GM23338 (cell line): ENCODE data around the gene OR5J2. TPM values are rescaled to one million over a fixed set of nuclear protein-coding genes. Genes with fewer than 3 reads are reported as not detected.

Experiments
- ATAC-seq: fragments of 200-7000 bp; cut with Tn5 transposase; 3 replicates; pipeline ENCODE4 v1.9.1; 2020
- DNase-seq: peaks from one replicate; pipeline ENCODE4 v3.0.0-alpha.2; 2015; ENCODE audit warnings: low spot score
- H2AFZ ChIP-seq: fragments of 200-600 bp; sonication (generic); 2 replicates; pipeline ENCODE4 v1.8.0; 2016; ENCODE audit warnings: antibody characterized with exemption, mild to moderate bottlenecking, moderate library complexity
- H3F3A ChIP-seq: fragments of 200-600 bp; sonication (generic); replicated peaks from 2 replicates; pipeline ENCODE4 v1.8.0; 2017; ENCODE audit warnings: antibody characterized with exemption, mixed run types, low read depth
- H3K27ac ChIP-seq: fragments of 200-600 bp; sonication (generic); 2 replicates; pipeline ENCODE4 v1.6.1; 2016; ENCODE audit warnings: low read depth
- H3K27me3 ChIP-seq: fragments of 200-600 bp; sonication (generic); 2 replicates; pipeline ENCODE4 v1.8.0; 2016; ENCODE audit warnings: mild to moderate bottlenecking, mixed run types, moderate library complexity; ENCODE audit not compliant: insufficient read depth
- H3K36me3 ChIP-seq: fragments of 200-600 bp; sonication (generic); 2 replicates; pipeline ENCODE4 v1.8.0; 2016; ENCODE audit warnings: mild to moderate bottlenecking; ENCODE audit not compliant: insufficient read depth
- H3K4me1 ChIP-seq: fragments of 200-600 bp; sonication (generic); 2 replicates; pipeline ENCODE4 v1.8.0; 2016; ENCODE audit warnings: mild to moderate bottlenecking, moderate library complexity; ENCODE audit not compliant: insufficient read depth
- H3K4me2 ChIP-seq: fragments of 200-600 bp; sonication (generic); 2 replicates; pipeline ENCODE4 v1.7.1; 2017; ENCODE audit warnings: mixed run types
- H3K4me3 ChIP-seq: fragments of 200-600 bp; sonication (generic); 2 replicates; pipeline ENCODE4 v1.6.1; 2016; ENCODE audit warnings: mixed run types
- H3K79me2 ChIP-seq: fragments of 200-600 bp; sonication (generic); replicated peaks from 2 replicates; pipeline ENCODE4 v1.8.0; 2017; ENCODE audit warnings: mild to moderate bottlenecking; ENCODE audit not compliant: insufficient read depth
- H3K9me2 ChIP-seq: fragments of 200-600 bp; sonication (generic); 2 replicates; pipeline ENCODE4 v1.8.0; 2017; ENCODE audit not compliant: insufficient read depth
- H4K20me1 ChIP-seq: fragments of 200-600 bp; sonication (generic); replicated peaks from 2 replicates; pipeline ENCODE4 v1.8.0; 2017; ENCODE audit warnings: mild to moderate bottlenecking; ENCODE audit not compliant: insufficient read depth
- H3K27ac Mint-ChIP-seq: 2 replicates; pipeline ENCODE4 v1.8.0; 2020; ENCODE audit warnings: inconsistent platforms, mild to moderate bottlenecking, moderate library complexity, mixed read lengths
- H3K27me3 Mint-ChIP-seq: 3 replicates; pipeline ENCODE4 v1.8.0; 2022; ENCODE audit warnings: low read depth, mild to moderate bottlenecking, moderate library complexity, mixed read lengths, inconsistent platforms; ENCODE audit not compliant: insufficient read depth, poor library complexity
- H3K36me3 Mint-ChIP-seq: 3 replicates; pipeline ENCODE4 v1.8.0; 2021; ENCODE audit warnings: low read depth, mild to moderate bottlenecking, inconsistent platforms, moderate library complexity, mixed read lengths
- H3K4me1 Mint-ChIP-seq: 3 replicates; pipeline ENCODE4 v1.8.0; 2020; ENCODE audit warnings: mild to moderate bottlenecking, inconsistent platforms, mixed read lengths
- H3K4me3 Mint-ChIP-seq: 3 replicates; pipeline ENCODE4 v1.8.0; 2021; ENCODE audit warnings: moderate library complexity, mild to moderate bottlenecking, inconsistent platforms, mixed read lengths
- H3K9me3 Mint-ChIP-seq: 3 replicates; pipeline ENCODE4 v1.8.0; 2020; ENCODE audit warnings: moderate library complexity, mild to moderate bottlenecking, inconsistent platforms, mixed read lengths
- ETS1 ChIP-seq: IDR thresholded peaks from 2 replicates; pipeline ENCODE4 v1.6.1; 2016; ENCODE audit warnings: antibody characterized with exemption
- EZH2 ChIP-seq: fragments of 200-600 bp; sonication (generic); IDR thresholded peaks from one replicate; pipeline ENCODE4 v1.8.0; 2017; ENCODE audit warnings: antibody characterized with exemption, mild to moderate bottlenecking, low read depth; ENCODE audit not compliant: unreplicated experiment
- EZH2phosphoT487 ChIP-seq: fragments of 200-600 bp; sonication (generic); IDR thresholded peaks from one replicate; pipeline ENCODE4 v1.8.1; 2018; ENCODE audit warnings: antibody characterized with exemption; ENCODE audit not compliant: unreplicated experiment
- JUNB ChIP-seq: IDR thresholded peaks from one replicate; pipeline ENCODE4 v1.6.1; 2016; ENCODE audit warnings: antibody characterized with exemption; ENCODE audit not compliant: unreplicated experiment
- NANOG ChIP-seq: IDR thresholded peaks from 2 replicates; pipeline ENCODE4 v1.6.1; 2016; ENCODE audit warnings: antibody characterized with exemption, borderline replicate concordance
- POLR2AphosphoS5 ChIP-seq: IDR thresholded peaks from 2 replicates; pipeline ENCODE4 v1.6.1; 2016; ENCODE audit warnings: antibody characterized with exemption, low read depth
- ZNF114 ChIP-seq: fragments of 250-450 bp; sonication (Bioruptor Pico); IDR thresholded peaks from 2 replicates; pipeline ENCODE4 v1.5.0; 2020; ENCODE audit warnings: mild to moderate bottlenecking, moderate library complexity
- ZNF462 ChIP-seq: fragments of 250-450 bp; sonication (Bioruptor Pico); IDR thresholded peaks from 2 replicates; pipeline ENCODE4 v1.5.0; 2020; ENCODE audit warnings: mild to moderate bottlenecking, moderate library complexity
- polyA plus RNA-seq: library from polyadenylated mRNA; unstranded; fragments of >200 nt; fragmentation: Nextera tagmentation; extraction: Ambion mirVana; gene quantifications from 2 replicates; pipeline ENCODE4 v1.2.1, GENCODE V29; 2016
- total RNA-seq: library from RNA; depleted of rRNA; stranded (reverse); fragments of >200 nt; shearing (Covaris generic); gene quantifications from 2 replicates; pipeline ENCODE4 v1.2.3, GENCODE V29; 2014
- TF ChIP-seq, protein P1 (sequence below): IDR thresholded peaks from one replicate; pipeline ENCODE4 v1.6.1; 2018; ENCODE audit warnings: antibody characterized with exemption; ENCODE audit not compliant: unreplicated experiment
- TF ChIP-seq, protein P2 (sequence below), 2 experiments: fragments of 200-600 bp in 1 of 2; sonication (generic) in 1 of 2; conservative IDR thresholded peaks; 2 replicates each; pipeline versions ENCODE4 v1.5.1 to v1.6.1; 2016 to 2017; ENCODE audit warnings: antibody characterized with exemption in 2 of 2, low read depth in 2 of 2, mild to moderate bottlenecking in 2 of 2, moderate library complexity in 1 of 2

Gene OR5J2
- total and polyA plus RNA-seq, 2 experiments from 2014 or later = not detected

DNA sequence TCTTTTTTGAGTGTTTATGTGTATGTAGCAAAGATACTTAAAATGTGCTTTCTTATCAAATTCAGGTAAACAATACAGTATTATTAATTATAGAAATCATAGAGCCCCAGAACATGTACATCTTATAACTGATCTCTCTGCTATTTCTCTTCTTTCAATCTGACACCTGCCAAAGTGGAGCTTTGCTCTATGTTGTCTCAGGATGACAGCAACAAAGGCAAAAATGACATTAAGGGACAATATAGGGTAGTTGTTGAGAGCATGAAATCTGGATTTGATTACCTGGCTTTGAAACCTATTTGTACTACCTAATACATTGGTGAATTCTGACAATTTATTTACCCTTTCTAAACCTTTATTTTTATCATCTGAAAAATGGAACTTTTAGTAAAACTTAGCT is 7.0 kb downstream of the OR5J2 start:
- no peaks in the 10 kb centered on the region for H3K27me3 ChIP-seq
- TF ChIP-seq, protein P1, sequence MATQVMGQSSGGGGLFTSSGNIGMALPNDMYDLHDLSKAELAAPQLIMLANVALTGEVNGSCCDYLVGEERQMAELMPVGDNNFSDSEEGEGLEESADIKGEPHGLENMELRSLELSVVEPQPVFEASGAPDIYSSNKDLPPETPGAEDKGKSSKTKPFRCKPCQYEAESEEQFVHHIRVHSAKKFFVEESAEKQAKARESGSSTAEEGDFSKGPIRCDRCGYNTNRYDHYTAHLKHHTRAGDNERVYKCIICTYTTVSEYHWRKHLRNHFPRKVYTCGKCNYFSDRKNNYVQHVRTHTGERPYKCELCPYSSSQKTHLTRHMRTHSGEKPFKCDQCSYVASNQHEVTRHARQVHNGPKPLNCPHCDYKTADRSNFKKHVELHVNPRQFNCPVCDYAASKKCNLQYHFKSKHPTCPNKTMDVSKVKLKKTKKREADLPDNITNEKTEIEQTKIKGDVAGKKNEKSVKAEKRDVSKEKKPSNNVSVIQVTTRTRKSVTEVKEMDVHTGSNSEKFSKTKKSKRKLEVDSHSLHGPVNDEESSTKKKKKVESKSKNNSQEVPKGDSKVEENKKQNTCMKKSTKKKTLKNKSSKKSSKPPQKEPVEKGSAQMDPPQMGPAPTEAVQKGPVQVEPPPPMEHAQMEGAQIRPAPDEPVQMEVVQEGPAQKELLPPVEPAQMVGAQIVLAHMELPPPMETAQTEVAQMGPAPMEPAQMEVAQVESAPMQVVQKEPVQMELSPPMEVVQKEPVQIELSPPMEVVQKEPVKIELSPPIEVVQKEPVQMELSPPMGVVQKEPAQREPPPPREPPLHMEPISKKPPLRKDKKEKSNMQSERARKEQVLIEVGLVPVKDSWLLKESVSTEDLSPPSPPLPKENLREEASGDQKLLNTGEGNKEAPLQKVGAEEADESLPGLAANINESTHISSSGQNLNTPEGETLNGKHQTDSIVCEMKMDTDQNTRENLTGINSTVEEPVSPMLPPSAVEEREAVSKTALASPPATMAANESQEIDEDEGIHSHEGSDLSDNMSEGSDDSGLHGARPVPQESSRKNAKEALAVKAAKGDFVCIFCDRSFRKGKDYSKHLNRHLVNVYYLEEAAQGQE = no peak
- TF ChIP-seq ZNF114 = no peak
- no peak for TF ChIP-seq POLR2AphosphoS5
- TF ChIP-seq EZH2phosphoT487 = no peak
- no peaks in the 10 kb centered on the region for H3K27me3 Mint-ChIP-seq
- H3K4me1 Mint-ChIP-seq = no peaks in the 10 kb centered on the region
- no peaks in the 10 kb centered on the region; the same call in 1 of the 2 replicates for H3K36me3 ChIP-seq
- no peak overlapping the region for H3K27ac ChIP-seq
- peaks cover 5% of the 10 kb centered on the region; the same call in 1 of the 3 replicates for H3K36me3 Mint-ChIP-seq
- H3K9me2 ChIP-seq = no peaks in the 10 kb centered on the region
- no peak overlapping the region for H3K4me2 ChIP-seq
- no peak overlapping the region for H3K4me3 Mint-ChIP-seq
- peaks cover 15% of the 10 kb centered on the region; the same call in 2 of the 3 replicates for H3K9me3 Mint-ChIP-seq
- no peak overlapping the region for H2AFZ ChIP-seq
- ATAC-seq (no peak), DNase-seq (no peak)
- no peaks in the 10 kb centered on the region for H3F3A ChIP-seq
- no peak overlapping the region for H3K4me3 ChIP-seq
- H3K79me2 ChIP-seq = no peaks in the 10 kb centered on the region
- no peak overlapping the region for H3K27ac Mint-ChIP-seq
- no peaks in the 10 kb centered on the region for H3K4me1 ChIP-seq
- no peaks in the 10 kb centered on the region for H4K20me1 ChIP-seq

- ATAC-seq (no peak), DNase-seq (no peak)
- Mint-ChIP-seq H3K36me3 (no peaks in the 10 kb centered on the region), H3K4me3 (no peak overlapping the region), H3K27ac (no peak overlapping the region), H3K9me3 (no peaks in the 10 kb centered on the region; the same call in 2 of the 3 replicates), H3K4me1 (no peaks in the 10 kb centered on the region), H3K27me3 (no peaks in the 10 kb centered on the region)
- no peaks in the 10 kb centered on the region for H3K79me2 ChIP-seq
- H3K4me3 ChIP-seq = no peak overlapping the region
- H3K36me3 ChIP-seq = no peaks in the 10 kb centered on the region
- H3K27me3 ChIP-seq = no peaks in the 10 kb centered on the region
- H3K9me2 ChIP-seq = 0 out of 2 replicates have a peak, but pooled peaks cover 5% of the 10 kb centered on the region
- H2AFZ ChIP-seq = no peak overlapping the region
- no peaks in the 10 kb centered on the region for H3F3A ChIP-seq
- H4K20me1 ChIP-seq = no peaks in the 10 kb centered on the region
- no peak overlapping the region for H3K27ac ChIP-seq
- no peak overlapping the region for H3K4me2 ChIP-seq
- H3K4me1 ChIP-seq = no peaks in the 10 kb centered on the region
- TF ChIP-seq, protein P2, sequence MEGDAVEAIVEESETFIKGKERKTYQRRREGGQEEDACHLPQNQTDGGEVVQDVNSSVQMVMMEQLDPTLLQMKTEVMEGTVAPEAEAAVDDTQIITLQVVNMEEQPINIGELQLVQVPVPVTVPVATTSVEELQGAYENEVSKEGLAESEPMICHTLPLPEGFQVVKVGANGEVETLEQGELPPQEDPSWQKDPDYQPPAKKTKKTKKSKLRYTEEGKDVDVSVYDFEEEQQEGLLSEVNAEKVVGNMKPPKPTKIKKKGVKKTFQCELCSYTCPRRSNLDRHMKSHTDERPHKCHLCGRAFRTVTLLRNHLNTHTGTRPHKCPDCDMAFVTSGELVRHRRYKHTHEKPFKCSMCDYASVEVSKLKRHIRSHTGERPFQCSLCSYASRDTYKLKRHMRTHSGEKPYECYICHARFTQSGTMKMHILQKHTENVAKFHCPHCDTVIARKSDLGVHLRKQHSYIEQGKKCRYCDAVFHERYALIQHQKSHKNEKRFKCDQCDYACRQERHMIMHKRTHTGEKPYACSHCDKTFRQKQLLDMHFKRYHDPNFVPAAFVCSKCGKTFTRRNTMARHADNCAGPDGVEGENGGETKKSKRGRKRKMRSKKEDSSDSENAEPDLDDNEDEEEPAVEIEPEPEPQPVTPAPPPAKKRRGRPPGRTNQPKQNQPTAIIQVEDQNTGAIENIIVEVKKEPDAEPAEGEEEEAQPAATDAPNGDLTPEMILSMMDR (conservative IDR thresholded peaks at IDR 0.05; ENCODE audit: low read depth in 2 of 2) = no peak
- TF ChIP-seq EZH2 = no peak
- TF ChIP-seq NANOG = no peak
- TF ChIP-seq ZNF114 = no peak
- no peak for TF ChIP-seq ETS1
- no peak for TF ChIP-seq JUNB
- no peak for TF ChIP-seq ZNF462 (CRISPR knock-in tag)
- no peak for TF ChIP-seq EZH2phosphoT487
Measured at GRCh38 chr11:56188602-56189001, 12.2 kb downstream of the OR5J2 start.
